GM21717 (cell line): ENCODE results near the gene ATAD5.

Experiments
- ATAC-seq: cut with Tn5 transposase; IDR thresholded peaks from one replicate; pipeline ENCODE4 v1.9.1; 2021; ENCODE audit warnings: mild to moderate bottlenecking, moderate library complexity; ENCODE audit not compliant: unreplicated experiment

ATAD5 gene

GRCh38 chr17:30823421-30823820 is 8.3 kb upstream of the ATAD5 start:
- ATAC-seq, result no peak

- peak; percentile 8 for ATAC-seq
These were observed 7.8 kb upstream of the ATAD5 start for GRCh38 chr17:30824002-30824355.

- ATAC-seq, result peak; percentile 74
These were observed 7.2 kb upstream of the ATAD5 start, which contains the start of gene CRLF3 for GRCh38 chr17:30824356-30825145. Gene CRLF3 (minus strand): TSS chr17:30824692. CDS start chr17:30824651, 41 bp downstream.

GRCh38 chr17:30827082-30827481 is 4.7 kb upstream of the ATAD5 start:
- no peak for ATAC-seq

- ATAC-seq, result no peak
These were observed 2.7 kb upstream of the ATAD5 start for GRCh38 chr17:30829022-30829421.

GRCh38 chr17:30831257-30831656 is 509 bp upstream of the ATAD5 start:
- no peak for ATAC-seq

- no peak for ATAC-seq
These were observed 815 bp downstream of the ATAD5 start for GRCh38 chr17:30832438-30833124.

- ATAC-seq, result no peak
These were observed 6.5 kb downstream of the ATAD5 start for GRCh38 chr17:30838202-30838807.

- ATAC-seq, result no peak
These were observed 9.0 kb downstream of the ATAD5 start for GRCh38 chr17:30840771-30841170.

GRCh38 chr17:30848021-30848420 is 16.3 kb downstream of the ATAD5 start:
- no peak for ATAC-seq

- no peak for ATAC-seq
These were observed 22.4 kb downstream of the ATAD5 start for GRCh38 chr17:30854146-30854545.

- ATAC-seq, result no peak
These were observed 26.9 kb downstream of the ATAD5 start for GRCh38 chr17:30858556-30859250.

GRCh38 chr17:30864636-30865035 is 32.9 kb downstream of the ATAD5 start:
- no peak for ATAC-seq

- no peak for ATAC-seq
These were observed 37.2 kb downstream of the ATAD5 start for GRCh38 chr17:30869005-30869404.

- no peak for ATAC-seq
These were observed 54.4 kb downstream of the ATAD5 start for GRCh38 chr17:30886187-30886586.

- no peak for ATAC-seq
These were observed 62.5 kb downstream of the ATAD5 start for GRCh38 chr17:30894236-30894635.

- ATAC-seq, result no peak
These were observed 65.5 kb downstream of the ATAD5 start for GRCh38 chr17:30897311-30897710.

- ATAC-seq, result no peak
These were observed 74.0 kb downstream of the ATAD5 start for GRCh38 chr17:30905742-30906100.

GRCh38 chr17:30906101-30906911 is 74.5 kb downstream of the ATAD5 start, which contains the start of gene TEFM:
Gene TEFM (minus strand): TSS chr17:30906238. CDS start chr17:30906198, 40 bp downstream.
- ATAC-seq, result peak; percentile 81

GRCh38 chr17:30908717-30909420 is 77.1 kb downstream of the ATAD5 start:
- no peak for ATAC-seq
